HepG2 (cell line): ENCODE measurements around the gene COQ5. TPM values are rescaled to one million over a fixed set of nuclear protein-coding genes. Genes with fewer than 3 reads are reported as not detected.
A peak's percentile ranks its signal among the peaks of the same experiment; 100 is the strongest.

Experiments used
- ATAC-seq: fragments of 200-7000 bp; cut with Tn5 transposase; 3 replicates; pipeline ENCODE4 v1.9.1; 2020; ENCODE audit warnings: mild to moderate bottlenecking, moderate library complexity
- BruUV-seq: library from RNA; stranded (reverse); fragments of 400-500 nt; replicated peaks from 2 replicates; lab custom pipeline; 2021; lab: Mats Ljungman, UMichigan
- CTCF ChIA-PET: fragments of 300-600 bp; formaldehyde crosslinking; extraction: SDS; loops from one replicate; lab custom pipeline; 2021; ENCODE audit warnings: low total read pairs, inconsistent platforms, low intra/inter-chr PET ratio; lab: Yijun Ruan, JAX
- POLR2A ChIA-PET: fragments of 350-600 bp; sonication (Branson Sonifier 250); formaldehyde crosslinking; loops from one replicate; lab custom pipeline; 2020; ENCODE audit warnings: antibody characterized with exemption, inconsistent platforms; lab: Yijun Ruan, JAX
- DNase-seq: peaks from one replicate; pipeline ENCODE4 v3.0.0-alpha.2; 2015; ENCODE audit warnings: low spot score
- FAIRE-seq: peaks from 3 replicates; lab custom pipeline; 2011; peaks lifted over from hg19 to GRCh38; lab: Jason Lieb, UNC
- H2AFZ ChIP-seq: one replicate; pipeline ENCODE4 v1.6.1; 2011; ENCODE audit warnings: low read length, inconsistent platforms
- H3K27ac ChIP-seq: fragments of 300-600 bp; 3 replicates; pipeline ENCODE4 v1.8.0; 2011; ENCODE audit warnings: mixed run types, mild to moderate bottlenecking, mixed read lengths, low read length, inconsistent platforms; ENCODE audit not compliant: insufficient read depth; ENCODE audit errors: extremely low read length
- H3K27me3 ChIP-seq, 2 experiments: fragments of 200-600 bp in 1 of 2; 2 replicates in 1 of 2; 3 replicates in 1 of 2; pipeline versions ENCODE4 v1.6.0 to v1.8.0; 2011; ENCODE audit warnings: low read length in 2 of 2, mild to moderate bottlenecking in 2 of 2, moderate library complexity in 2 of 2, inconsistent platforms in 1 of 2; ENCODE audit not compliant: insufficient read depth in 2 of 2, control insufficient read depth in 1 of 2
- H3K36me3 ChIP-seq, 2 experiments: fragments of 200-600 bp in 1 of 2; replicated peaks in 1 of 2; 2 replicates in 1 of 2; 3 replicates in 1 of 2; pipeline versions ENCODE4 v1.5.1 to v1.8.0; 2011; ENCODE audit warnings: low read length in 2 of 2, inconsistent platforms in 1 of 2; ENCODE audit not compliant: insufficient read depth in 2 of 2, control insufficient read depth in 1 of 2
- H3K4me1 ChIP-seq: 2 replicates; pipeline ENCODE4 v1.5.1; 2012; ENCODE audit warnings: low read length, inconsistent platforms; ENCODE audit not compliant: insufficient read depth
- H3K4me2 ChIP-seq: 2 replicates; pipeline ENCODE4 v1.6.0; 2011; ENCODE audit warnings: low read depth, low read length, inconsistent platforms
- H3K4me3 ChIP-seq, 3 experiments: fragments of 200-600 bp in 1 of 3; sonication (generic), shearing (Covaris generic) in 1 of 3; replicated peaks in 1 of 3; 2 replicates each; pipeline ENCODE4 v1.5.1; 2011 to 2016; ENCODE audit warnings: low read length in 3 of 3, inconsistent platforms in 2 of 3, low read depth in 2 of 3, mild to moderate bottlenecking in 2 of 3, control low read depth in 1 of 3, mixed read lengths in 1 of 3; ENCODE audit not compliant: insufficient read depth in 1 of 3
- H3K79me2 ChIP-seq: one replicate; pipeline ENCODE4 v1.6.1; 2011; ENCODE audit warnings: low read length, inconsistent platforms; ENCODE audit not compliant: insufficient read depth
- H3K9ac ChIP-seq: 2 replicates; pipeline ENCODE4 v1.6.0; 2011; ENCODE audit warnings: mild to moderate bottlenecking, low read depth, low read length, inconsistent platforms; ENCODE audit not compliant: insufficient read depth
- H3K9me3 ChIP-seq: 2 replicates; pipeline ENCODE4 v1.5.1; 2012; ENCODE audit warnings: mild to moderate bottlenecking, low read length
- H4K20me1 ChIP-seq: 2 replicates; pipeline ENCODE4 v1.6.0; 2011; ENCODE audit warnings: inconsistent platforms, mild to moderate bottlenecking, low read length, moderate library complexity; ENCODE audit not compliant: insufficient read depth
- AGO2 ChIP-seq: fragments of 200-400 bp; formaldehyde crosslinking; optimal IDR thresholded peaks from 2 replicates; pipeline ENCODE3; 2017; ENCODE audit warnings: mild to moderate bottlenecking, low read depth, low read length, moderate library complexity
- CREM ChIP-seq, 2 experiments: sonication (generic) in 1 of 2; formaldehyde crosslinking in 1 of 2; IDR thresholded peaks; 2 replicates each; pipeline versions ENCODE4 v1.4.0 to v1.6.1; 2016 to 2020; ENCODE audit warnings: antibody characterized with exemption in 1 of 2, mild to moderate bottlenecking in 1 of 2, missing genetic modification reagents in 1 of 2
- PAF1 ChIP-seq: IDR thresholded peaks from 2 replicates; pipeline ENCODE4 v1.6.1; 2016; ENCODE audit warnings: missing genetic modification reagents, missing compliant biosample characterization
- POLR2G ChIP-seq: fragments of 200-400 bp; formaldehyde crosslinking; IDR thresholded peaks from 2 replicates; pipeline ENCODE4 v1.6.1; 2018; ENCODE audit warnings: mild to moderate bottlenecking, low read depth, low read length, moderate library complexity
- RBFOX2 ChIP-seq: fragments of 200-400 bp; formaldehyde crosslinking; IDR thresholded peaks from 2 replicates; pipeline ENCODE4 v1.6.1; 2017; ENCODE audit warnings: low read depth, mild to moderate bottlenecking, low read length
- RBM22 ChIP-seq: fragments of 200-400 bp; formaldehyde crosslinking; optimal IDR thresholded peaks from 2 replicates; pipeline ENCODE3; 2017; ENCODE audit warnings: mild to moderate bottlenecking, low read length, moderate library complexity
- TCF12 ChIP-seq, 2 experiments: fragments of 450-650 bp in 1 of 2; sonication (generic) in 1 of 2; formaldehyde crosslinking in 1 of 2; IDR thresholded peaks; 2 replicates each; pipeline versions ENCODE4 v1.6.1 to v1.8.0; 2017 to 2022; ENCODE audit warnings: antibody characterized with exemption in 1 of 2, mild to moderate bottlenecking in 1 of 2, missing genetic modification reagents in 1 of 2, moderate library complexity in 1 of 2
- ZNF431 ChIP-seq: sonication (generic); formaldehyde crosslinking; IDR thresholded peaks from 2 replicates; pipeline ENCODE4 v1.9.0; 2022; ENCODE audit warnings: missing genetic modification reagents, low read depth, mild to moderate bottlenecking, borderline replicate concordance
- ZNF776 ChIP-seq: sonication (generic); formaldehyde crosslinking; IDR thresholded peaks from 2 replicates; pipeline ENCODE4 v1.4.0; 2020; ENCODE audit warnings: mild to moderate bottlenecking, missing genetic modification reagents
- ZSCAN30 ChIP-seq: sonication (generic); formaldehyde crosslinking; IDR thresholded peaks from 2 replicates; pipeline ENCODE4 v1.5.0; 2020; ENCODE audit warnings: mild to moderate bottlenecking, missing genetic modification reagents
- WGBS: methylation state at CpG from one replicate; pipeline ENCODE4 v1.1.6; 2017; ENCODE audit warnings: low lambda C conversion rate; 5-methylcytosine and 5-hydroxymethylcytosine counted together
- in situ Hi-C: cut with HindIII; loops from 2 replicates; pipeline ENCODE4 v1.10.0; 2017; ENCODE audit warnings: low pct_unique_long_range_greater_than_20kb; ENCODE audit not compliant: extremely low pct_ligation_motif_present
- intact Hi-C: fragments of 100-400 bp; cut with micrococcal nuclease; formaldehyde crosslinking; loops from one replicate; pipeline ENCODE4 v1.10.0; 2022; ENCODE audit not compliant: unreplicated experiment
- polyA plus RNA-seq, 8 experiments: library from polyadenylated mRNA; depleted of rRNA in 3 of 8; stranded (reverse) in 7 of 8; unstranded in 1 of 8; fragments of >200 nt; fragmentation: Illumina TruSeq in 4 of 8; extraction: Trizol in 4 of 8; gene quantifications; 2 replicates each; pipeline versions ENCODE4 v1.2.1 to v1.2.3, GENCODE V29; 2011 to 2016; ENCODE audit warnings: low read depth in 4 of 8, missing spikeins in 1 of 8, mixed read lengths in 1 of 8; ENCODE audit not compliant: insufficient read depth in 1 of 8
- total RNA-seq, 5 experiments: library from RNA; depleted of rRNA; stranded (reverse); fragments of >200 nt; fragmentation: Illumina TruSeq; extraction: Trizol; gene quantifications; 2 replicates each; pipeline ENCODE4 v1.2.3, GENCODE V29; 2016; ENCODE audit warnings: low read depth in 1 of 5
- TF ChIP-seq, protein P1 (sequence below), 2 experiments: fragments of 450-650 bp in 1 of 2; sonication (generic) in 1 of 2; formaldehyde crosslinking; IDR thresholded peaks; 2 replicates each; pipeline versions ENCODE4 v1.5.0 to v1.8.0; 2020 to 2022; ENCODE audit warnings: mild to moderate bottlenecking in 1 of 2, missing genetic modification reagents in 1 of 2
- TF ChIP-seq, protein P2 (sequence below): IDR thresholded peaks from 2 replicates; pipeline ENCODE4 v1.6.1; 2012; ENCODE audit warnings: inconsistent platforms

COQ5 gene
- total and polyA plus RNA-seq, 2 of the 13 experiments (the other 11 are each of a cell fraction or from before 2014, with no cell fraction given) = 36.4 to 41.5 TPM

GRCh38 chr12:120463712-120464111 is 65.2 kb downstream of the COQ5 start:
- Histone ChIP-seq H3K27ac (no peak overlapping the region), H3K4me2 (no peak overlapping the region), H3K4me3 (no peak overlapping the region), H3K9ac (no peak overlapping the region)
- 96% methylated on average over 5 of the region's 5 CpGs for WGBS
- in situ Hi-C loops = no loop called here
- no peak for TF ChIP-seq PAF1 (CRISPR knock-in tag)
- TF ChIP-seq, protein P1, sequence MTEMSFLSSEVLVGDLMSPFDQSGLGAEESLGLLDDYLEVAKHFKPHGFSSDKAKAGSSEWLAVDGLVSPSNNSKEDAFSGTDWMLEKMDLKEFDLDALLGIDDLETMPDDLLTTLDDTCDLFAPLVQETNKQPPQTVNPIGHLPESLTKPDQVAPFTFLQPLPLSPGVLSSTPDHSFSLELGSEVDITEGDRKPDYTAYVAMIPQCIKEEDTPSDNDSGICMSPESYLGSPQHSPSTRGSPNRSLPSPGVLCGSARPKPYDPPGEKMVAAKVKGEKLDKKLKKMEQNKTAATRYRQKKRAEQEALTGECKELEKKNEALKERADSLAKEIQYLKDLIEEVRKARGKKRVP (CRISPR knock-in tag; IDR thresholded peaks at IDR 0.05) = no peak
- TF ChIP-seq ZNF776 (CRISPR knock-in tag) = no peak
- no peak for TF ChIP-seq AGO2
- no peak for TF ChIP-seq ZSCAN30 (CRISPR knock-in tag)
- TF ChIP-seq CREM (IDR thresholded peaks at IDR 0.05) = no peak
- no peak for TF ChIP-seq CREM (CRISPR knock-in tag; IDR thresholded peaks at IDR 0.05)
- TF ChIP-seq ZNF431 (CRISPR knock-in tag) = no peak
- no peak for TF ChIP-seq TCF12 (IDR thresholded peaks at IDR 0.05)
- no peak for TF ChIP-seq TCF12 (CRISPR knock-in tag; IDR thresholded peaks at IDR 0.05)
- TF ChIP-seq, protein P2, sequence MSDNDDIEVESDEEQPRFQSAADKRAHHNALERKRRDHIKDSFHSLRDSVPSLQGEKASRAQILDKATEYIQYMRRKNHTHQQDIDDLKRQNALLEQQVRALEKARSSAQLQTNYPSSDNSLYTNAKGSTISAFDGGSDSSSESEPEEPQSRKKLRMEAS = no peak
- TF ChIP-seq POLR2G = peak; percentile 6; the same call in 1 of the 2 replicates
- TF ChIP-seq RBFOX2 = peak; percentile 48
- peak; percentile 78 for TF ChIP-seq RBM22
- TF ChIP-seq, all 625 proteins: peak for 3
- ChIA-PET CTCF (no interaction called here), POLR2A (interaction anchor here (1.6 kb wide), 1 partner anchor 234 kb away, joined by 3 read pairs; no protein-coding TSS in a partner anchor)
- no peaks in the 10 kb centered on the region for H3K9me3 ChIP-seq
- FAIRE-seq = no peak
- no peak overlapping the region for H2AFZ ChIP-seq
- peaks cover 30% of the 10 kb centered on the region for H4K20me1 ChIP-seq
- peaks cover 36% of the 10 kb centered on the region for H3K79me2 ChIP-seq
- BruUV-seq = no TSS peak
- no peaks in the 10 kb centered on the region for H3K27me3 ChIP-seq
- H3K36me3 ChIP-seq = peaks cover 27 to 73% of the 10 kb centered on the region in 2 experiments
- intact Hi-C loops = no loop called here
- H3K4me1 ChIP-seq = peaks cover 23% of the 10 kb centered on the region
- DNase-seq = no peak
- ATAC-seq = no peak
